Fibroblast of skin of left quadriceps (primary cell): Measurements from ENCODE around the gene NUAK2.
"Not testable (repeated sequence)": the region's sequence is repeated elsewhere in the genome, so short reads cannot be mapped to it uniquely, and the experiment has no call there.

Experiments
- DNase-seq, 2 experiments: peaks; one replicate each; pipeline ENCODE4 v3.0.0-alpha.2; 2013; ENCODE audit warnings: low read depth in 2 of 2

Gene NUAK2

GRCh38 chr1:205298191-205298994, 23.2 kb downstream of the NUAK2 start:
- DNase-seq, result peak; percentile 98

GRCh38 chr1:205297546-205298177, 23.9 kb downstream of the NUAK2 start:
- DNase-seq, result not testable (repeated sequence)

- no peak for DNase-seq
Measured at GRCh38 chr1:205296154-205296553, 25.4 kb downstream of the NUAK2 start.

GRCh38 chr1:205294934-205295333, 26.6 kb downstream of the NUAK2 start:
- no peak for DNase-seq

- DNase-seq, result peak; percentile 85 to 90
Measured at GRCh38 chr1:205294175-205294917, 27.2 kb downstream of the NUAK2 start.

GRCh38 chr1:205293350-205294074, 28.0 kb downstream of the NUAK2 start:
- DNase-seq, result no peak

- DNase-seq, result no peak
Measured at GRCh38 chr1:205291596-205291995, 29.9 kb downstream of the NUAK2 start.

- DNase-seq, result no peak
Measured at GRCh38 chr1:205287767-205288559, 33.6 kb downstream of the NUAK2 start.

- DNase-seq, result no peak
Measured at GRCh38 chr1:205287076-205287475, 34.5 kb downstream of the NUAK2 start.

GRCh38 chr1:205286335-205286950, 35.1 kb downstream of the NUAK2 start:
- no peak for DNase-seq

- DNase-seq, result no peak
Measured at GRCh38 chr1:205285381-205286101, 36.0 kb downstream of the NUAK2 start.

- DNase-seq, result peak; percentile 93 to 94
Measured at GRCh38 chr1:205284420-205285144, 37.0 kb downstream of the NUAK2 start.

- DNase-seq, result no peak
Measured at GRCh38 chr1:205283270-205284147, 38.0 kb downstream of the NUAK2 start.

- DNase-seq, result not testable (repeated sequence)
Measured at GRCh38 chr1:205280666-205281395, 40.7 kb downstream of the NUAK2 start.

- no peak for DNase-seq
Measured at GRCh38 chr1:205279986-205280385, 41.6 kb downstream of the NUAK2 start.

GRCh38 chr1:205276689-205277065, 44.9 kb downstream of the NUAK2 start:
- no peak for DNase-seq

- no peak for DNase-seq
Measured at GRCh38 chr1:205275916-205276688, 45.4 kb downstream of the NUAK2 start.
